OCI-LY1 (cell line): ENCODE results near the gene FAM98A.

Experiments used
- EZH2 ChIP-seq: fragments of 200-600 bp; sonication (generic), shearing (Covaris generic); IDR thresholded peaks from 2 replicates; pipeline ENCODE4 v1.8.0; 2017; ENCODE audit warnings: borderline replicate concordance, mixed run types, mild to moderate bottlenecking, antibody characterized with exemption, low read length, moderate library complexity, mixed read lengths
- TF ChIP-seq, protein P1 (sequence below): fragments of 200-600 bp; sonication (generic), shearing (Covaris generic); IDR thresholded peaks from 2 replicates; pipeline ENCODE4 v1.5.1; 2017; ENCODE audit warnings: mild to moderate bottlenecking, antibody characterized with exemption, low read length, moderate library complexity, mixed read lengths

DNA sequence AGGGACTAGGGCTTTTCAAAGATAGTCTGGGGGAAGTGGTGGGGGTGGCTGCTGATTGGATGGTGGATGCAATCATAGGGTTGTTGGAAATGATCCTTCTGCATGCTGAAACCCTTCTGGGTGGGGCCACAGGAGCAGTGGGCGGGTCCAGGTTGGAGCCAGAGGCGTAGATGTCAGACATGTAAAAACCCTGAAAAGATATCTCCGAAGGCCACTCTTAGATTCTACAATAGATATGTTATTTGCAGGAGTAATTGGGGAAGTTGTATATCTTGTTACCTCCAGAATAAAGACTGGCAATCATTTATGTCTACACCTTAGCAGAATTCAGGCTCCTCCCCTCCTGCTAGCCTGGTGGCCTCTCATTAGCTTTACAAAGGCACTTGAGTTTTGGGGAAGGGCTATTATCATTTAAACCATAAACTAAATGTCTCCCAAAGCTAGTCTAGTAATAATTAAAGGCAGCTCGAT lies 8.2 kb upstream of the FAM98A start:
- TF ChIP-seq, protein P1, sequence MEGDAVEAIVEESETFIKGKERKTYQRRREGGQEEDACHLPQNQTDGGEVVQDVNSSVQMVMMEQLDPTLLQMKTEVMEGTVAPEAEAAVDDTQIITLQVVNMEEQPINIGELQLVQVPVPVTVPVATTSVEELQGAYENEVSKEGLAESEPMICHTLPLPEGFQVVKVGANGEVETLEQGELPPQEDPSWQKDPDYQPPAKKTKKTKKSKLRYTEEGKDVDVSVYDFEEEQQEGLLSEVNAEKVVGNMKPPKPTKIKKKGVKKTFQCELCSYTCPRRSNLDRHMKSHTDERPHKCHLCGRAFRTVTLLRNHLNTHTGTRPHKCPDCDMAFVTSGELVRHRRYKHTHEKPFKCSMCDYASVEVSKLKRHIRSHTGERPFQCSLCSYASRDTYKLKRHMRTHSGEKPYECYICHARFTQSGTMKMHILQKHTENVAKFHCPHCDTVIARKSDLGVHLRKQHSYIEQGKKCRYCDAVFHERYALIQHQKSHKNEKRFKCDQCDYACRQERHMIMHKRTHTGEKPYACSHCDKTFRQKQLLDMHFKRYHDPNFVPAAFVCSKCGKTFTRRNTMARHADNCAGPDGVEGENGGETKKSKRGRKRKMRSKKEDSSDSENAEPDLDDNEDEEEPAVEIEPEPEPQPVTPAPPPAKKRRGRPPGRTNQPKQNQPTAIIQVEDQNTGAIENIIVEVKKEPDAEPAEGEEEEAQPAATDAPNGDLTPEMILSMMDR = no peak
- no peak for TF ChIP-seq EZH2
